ENCODE measurements around the gene UNKL.
A peak's percentile ranks its signal among the peaks of the same experiment; 100 is the strongest.

The UNKL gene

GRCh38 chr16:1377406-1378010 is 37.0 kb downstream of the UNKL start:
- Histone ChIP-seq H3K4me1 (ENCODE audit: insufficient read depth, low read length) (peaks cover 6% of the 10 kb centered on the region; the same call in 1 of the 2 replicates), H3K36me3 (ENCODE audit: insufficient read depth, low read depth, low read length) (no peaks in the 10 kb centered on the region; the same call in 1 of the 2 replicates), H3K27ac (ENCODE audit: low read length) (no peak overlapping the region), H3K9me3 (ENCODE audit: insufficient read depth, low read depth, low read length) (no peaks in the 10 kb centered on the region), H3K4me3 (ENCODE audit: low read length) (peak overlapping the region; percentile 77; the same call in 1 of the 2 replicates), H3K27me3 (ENCODE audit: insufficient read depth, low read length) (no peaks in the 10 kb centered on the region), H3K9ac (ENCODE audit: low read depth, low read length) (no peak overlapping the region; the same call in 1 of the 2 replicates)

- Histone ChIP-seq H3K4me1 (ENCODE audit: insufficient read depth, low read length) (peaks cover 6% of the 10 kb centered on the region; the same call in 1 of the 2 replicates), H3K9me3 (ENCODE audit: insufficient read depth, low read depth, low read length) (no peaks in the 10 kb centered on the region), H3K36me3 (ENCODE audit: insufficient read depth, low read depth, low read length) (no peaks in the 10 kb centered on the region; the same call in 1 of the 2 replicates), H3K27ac (ENCODE audit: low read length) (no peak overlapping the region), H3K27me3 (ENCODE audit: insufficient read depth, low read length) (no peaks in the 10 kb centered on the region), H3K4me3 (ENCODE audit: low read length) (no peak overlapping the region), H3K9ac (ENCODE audit: low read depth, low read length) (no peak overlapping the region)
Observed at GRCh38 chr16:1375741-1376410, 38.6 kb downstream of the UNKL start.

- H3K9ac ChIP-seq (ENCODE audit: low read depth, low read length), result no peak overlapping the region
- no peak overlapping the region for H3K27ac ChIP-seq (ENCODE audit: low read length)
- H3K36me3 ChIP-seq (ENCODE audit: insufficient read depth, low read depth, low read length), result no peaks in the 10 kb centered on the region
- no peaks in the 10 kb centered on the region for H3K27me3 ChIP-seq (ENCODE audit: insufficient read depth, low read length)
- peaks cover 6% of the 10 kb centered on the region; the same call in 1 of the 2 replicates for H3K4me1 ChIP-seq (ENCODE audit: insufficient read depth, low read length)
- H3K9me3 ChIP-seq (ENCODE audit: insufficient read depth, low read depth, low read length), result no peaks in the 10 kb centered on the region
- H3K4me3 ChIP-seq (ENCODE audit: low read length), result no peak overlapping the region
Observed at GRCh38 chr16:1375298-1375640, 39.2 kb downstream of the UNKL start.

- no peaks in the 10 kb centered on the region for H3K27me3 ChIP-seq (ENCODE audit: insufficient read depth, low read length)
- no peaks in the 10 kb centered on the region for H3K9me3 ChIP-seq (ENCODE audit: insufficient read depth, low read depth, low read length)
- H3K4me3 ChIP-seq (ENCODE audit: low read length), result no peak overlapping the region
- no peak overlapping the region for H3K27ac ChIP-seq (ENCODE audit: low read length)
- H3K36me3 ChIP-seq (ENCODE audit: insufficient read depth, low read depth, low read length), result no peaks in the 10 kb centered on the region
- H3K9ac ChIP-seq (ENCODE audit: low read depth, low read length), result no peak overlapping the region
- peaks cover 6% of the 10 kb centered on the region; the same call in 1 of the 2 replicates for H3K4me1 ChIP-seq (ENCODE audit: insufficient read depth, low read length)
Observed at GRCh38 chr16:1374418-1375297, 39.8 kb downstream of the UNKL start.

GRCh38 chr16:1372292-1372950 is 42.1 kb downstream of the UNKL start:
- Histone ChIP-seq H3K27ac (ENCODE audit: low read length) (no peak overlapping the region), H3K9ac (ENCODE audit: low read depth, low read length) (no peak overlapping the region), H3K9me3 (ENCODE audit: insufficient read depth, low read depth, low read length) (no peaks in the 10 kb centered on the region), H3K4me3 (ENCODE audit: low read length) (no peak overlapping the region), H3K27me3 (ENCODE audit: insufficient read depth, low read length) (no peaks in the 10 kb centered on the region), H3K36me3 (ENCODE audit: insufficient read depth, low read depth, low read length) (no peaks in the 10 kb centered on the region), H3K4me1 (ENCODE audit: insufficient read depth, low read length) (no peaks in the 10 kb centered on the region)

- Histone ChIP-seq H3K27ac (ENCODE audit: low read length) (no peak overlapping the region), H3K27me3 (ENCODE audit: insufficient read depth, low read length) (no peaks in the 10 kb centered on the region), H3K36me3 (ENCODE audit: insufficient read depth, low read depth, low read length) (peaks cover 3% of the 10 kb centered on the region; the same call in 1 of the 2 replicates), H3K4me1 (ENCODE audit: insufficient read depth, low read length) (no peaks in the 10 kb centered on the region), H3K9ac (ENCODE audit: low read depth, low read length) (no peak overlapping the region), H3K4me3 (ENCODE audit: low read length) (no peak overlapping the region), H3K9me3 (ENCODE audit: insufficient read depth, low read depth, low read length) (no peaks in the 10 kb centered on the region)
Observed at GRCh38 chr16:1371054-1371978, 43.2 kb downstream of the UNKL start.

- Histone ChIP-seq H3K27ac (ENCODE audit: low read length) (no peak overlapping the region), H3K9me3 (ENCODE audit: insufficient read depth, low read depth, low read length) (no peaks in the 10 kb centered on the region), H3K4me1 (ENCODE audit: insufficient read depth, low read length) (no peaks in the 10 kb centered on the region), H3K4me3 (ENCODE audit: low read length) (no peak overlapping the region), H3K36me3 (ENCODE audit: insufficient read depth, low read depth, low read length) (peaks cover 37% of the 10 kb centered on the region), H3K27me3 (ENCODE audit: insufficient read depth, low read length) (no peaks in the 10 kb centered on the region), H3K9ac (ENCODE audit: low read depth, low read length) (no peak overlapping the region)
Observed at GRCh38 chr16:1367486-1368174, 46.9 kb downstream of the UNKL start.

GRCh38 chr16:1366712-1367299 is 47.7 kb downstream of the UNKL start:
- no peak overlapping the region for H3K9ac ChIP-seq (ENCODE audit: low read depth, low read length)
- no peak overlapping the region for H3K4me3 ChIP-seq (ENCODE audit: low read length)
- H3K4me1 ChIP-seq (ENCODE audit: insufficient read depth, low read length), result no peaks in the 10 kb centered on the region
- H3K27ac ChIP-seq (ENCODE audit: low read length), result no peak overlapping the region
- H3K9me3 ChIP-seq (ENCODE audit: insufficient read depth, low read depth, low read length), result no peaks in the 10 kb centered on the region
- no peaks in the 10 kb centered on the region for H3K27me3 ChIP-seq (ENCODE audit: insufficient read depth, low read length)
- H3K36me3 ChIP-seq (ENCODE audit: insufficient read depth, low read depth, low read length), result peaks cover 44% of the 10 kb centered on the region

- Histone ChIP-seq H3K27me3 (ENCODE audit: insufficient read depth, low read length) (no peaks in the 10 kb centered on the region), H3K27ac (ENCODE audit: low read length) (no peak overlapping the region), H3K9me3 (ENCODE audit: insufficient read depth, low read depth, low read length) (no peaks in the 10 kb centered on the region), H3K9ac (ENCODE audit: low read depth, low read length) (no peak overlapping the region), H3K4me1 (ENCODE audit: insufficient read depth, low read length) (no peaks in the 10 kb centered on the region), H3K36me3 (ENCODE audit: insufficient read depth, low read depth, low read length) (peaks cover 44% of the 10 kb centered on the region), H3K4me3 (ENCODE audit: low read length) (no peak overlapping the region)
Observed at GRCh38 chr16:1366060-1366711, 48.3 kb downstream of the UNKL start.

GRCh38 chr16:1364510-1364909 is 50.0 kb downstream of the UNKL start:
- no peak overlapping the region for H3K9ac ChIP-seq (ENCODE audit: low read depth, low read length)
- peaks cover 50% of the 10 kb centered on the region for H3K36me3 ChIP-seq (ENCODE audit: insufficient read depth, low read depth, low read length)
- no peaks in the 10 kb centered on the region for H3K9me3 ChIP-seq (ENCODE audit: insufficient read depth, low read depth, low read length)
- H3K4me3 ChIP-seq (ENCODE audit: low read length), result no peak overlapping the region
- no peak overlapping the region for H3K27ac ChIP-seq (ENCODE audit: low read length)
- no peaks in the 10 kb centered on the region for H3K27me3 ChIP-seq (ENCODE audit: insufficient read depth, low read length)
- H3K4me1 ChIP-seq (ENCODE audit: insufficient read depth, low read length), result no peaks in the 10 kb centered on the region

Measured in iPS-20b (cell line).